HepG2 (cell line): Measurements from ENCODE around the gene RITA1. TPM values are rescaled to one million over a fixed set of nuclear protein-coding genes. Genes with fewer than 3 reads are reported as not detected.

Source experiments
- NR2F2 ChIP-seq: IDR thresholded peaks from 2 replicates; pipeline ENCODE4 v1.6.1; 2012; ENCODE audit warnings: low read depth, inconsistent platforms, borderline replicate concordance
- RXRA ChIP-seq: sonication (generic); formaldehyde crosslinking; IDR thresholded peaks from 2 replicates; pipeline ENCODE4 v1.5.1; 2020; ENCODE audit warnings: missing genetic modification reagents
- SP5 ChIP-seq: IDR thresholded peaks from 2 replicates; pipeline ENCODE4 v1.6.1; 2016; ENCODE audit warnings: low read depth, borderline replicate concordance
- SRSF9 ChIP-seq: fragments of 200-400 bp; formaldehyde crosslinking; IDR thresholded peaks from 2 replicates; pipeline ENCODE4 v1.6.1; 2018; ENCODE audit warnings: borderline replicate concordance, mild to moderate bottlenecking, low read depth, low read length; ENCODE audit not compliant: insufficient read depth, poor library complexity, severe bottlenecking
- ZFX ChIP-seq: sonication (generic); formaldehyde crosslinking; IDR thresholded peaks from 2 replicates; pipeline ENCODE4 v1.4.0; 2020; ENCODE audit warnings: mild to moderate bottlenecking, low read depth, missing genetic modification reagents, moderate library complexity
- ZMAT3 ChIP-seq: sonication (generic); formaldehyde crosslinking; conservative IDR thresholded peaks from 2 replicates; pipeline ENCODE4 v1.7.0; 2021; ENCODE audit warnings: missing genetic modification reagents
- ZNF274 ChIP-seq: sonication (generic); formaldehyde crosslinking; IDR thresholded peaks from 2 replicates; pipeline ENCODE4 v1.5.1; 2020; ENCODE audit warnings: mild to moderate bottlenecking, missing genetic modification reagents
- ZNF747 ChIP-seq: sonication (generic); formaldehyde crosslinking; IDR thresholded peaks from 2 replicates; pipeline ENCODE4 v1.8.1; 2023; ENCODE audit warnings: missing genetic modification reagents, mild to moderate bottlenecking, borderline replicate concordance
- ZSCAN31 ChIP-seq: sonication (generic); formaldehyde crosslinking; IDR thresholded peaks from 2 replicates; pipeline ENCODE4 v1.5.0; 2020; ENCODE audit warnings: low read depth, mild to moderate bottlenecking, missing genetic modification reagents
- polyA plus RNA-seq, 8 experiments: library from polyadenylated mRNA; depleted of rRNA in 3 of 8; stranded (reverse) in 7 of 8; unstranded in 1 of 8; fragments of >200 nt; fragmentation: Illumina TruSeq in 4 of 8; extraction: Trizol in 4 of 8; gene quantifications; 2 replicates each; pipeline versions ENCODE4 v1.2.1 to v1.2.3, GENCODE V29; 2011 to 2016; ENCODE audit warnings: low read depth in 4 of 8, missing spikeins in 1 of 8, mixed read lengths in 1 of 8; ENCODE audit not compliant: insufficient read depth in 1 of 8
- total RNA-seq, 5 experiments: library from RNA; depleted of rRNA; stranded (reverse); fragments of >200 nt; fragmentation: Illumina TruSeq; extraction: Trizol; gene quantifications; 2 replicates each; pipeline ENCODE4 v1.2.3, GENCODE V29; 2016; ENCODE audit warnings: low read depth in 1 of 5
- TF ChIP-seq, protein P1 (sequence below): sonication (generic); formaldehyde crosslinking; IDR thresholded peaks from 2 replicates; pipeline ENCODE4 v1.4.0; 2020; ENCODE audit warnings: missing genetic modification reagents
- TF ChIP-seq, protein P2 (sequence below): sonication (generic); IDR thresholded peaks from 2 replicates; pipeline ENCODE4 v1.6.1; 2016; ENCODE audit warnings: low read depth, borderline replicate concordance
- TF ChIP-seq, protein P3 (sequence below): sonication (generic); formaldehyde crosslinking; IDR thresholded peaks from 2 replicates; pipeline ENCODE4 v1.4.0; 2020; ENCODE audit warnings: missing genetic modification reagents
- TF ChIP-seq, protein P4 (sequence below): sonication (generic); formaldehyde crosslinking; IDR thresholded peaks from 2 replicates; pipeline ENCODE4 v1.4.0; 2020; ENCODE audit warnings: missing genetic modification reagents, borderline replicate concordance
- TF ChIP-seq, protein P5 (sequence below): sonication (generic); formaldehyde crosslinking; IDR thresholded peaks from 2 replicates; pipeline ENCODE4 v1.5.1; 2020; ENCODE audit warnings: missing genetic modification reagents, mild to moderate bottlenecking, borderline replicate concordance
- TF ChIP-seq, protein P6 (sequence below): sonication (generic); formaldehyde crosslinking; IDR thresholded peaks from 2 replicates; pipeline ENCODE4 v1.8.0; 2022; ENCODE audit warnings: missing genetic modification reagents, mild to moderate bottlenecking, borderline replicate concordance

The RITA1 gene
- total and polyA plus RNA-seq, 2 of the 13 experiments (the other 11 are each of a cell fraction or from before 2014, with no cell fraction given): 12.4 to 28.9 TPM

DNA sequence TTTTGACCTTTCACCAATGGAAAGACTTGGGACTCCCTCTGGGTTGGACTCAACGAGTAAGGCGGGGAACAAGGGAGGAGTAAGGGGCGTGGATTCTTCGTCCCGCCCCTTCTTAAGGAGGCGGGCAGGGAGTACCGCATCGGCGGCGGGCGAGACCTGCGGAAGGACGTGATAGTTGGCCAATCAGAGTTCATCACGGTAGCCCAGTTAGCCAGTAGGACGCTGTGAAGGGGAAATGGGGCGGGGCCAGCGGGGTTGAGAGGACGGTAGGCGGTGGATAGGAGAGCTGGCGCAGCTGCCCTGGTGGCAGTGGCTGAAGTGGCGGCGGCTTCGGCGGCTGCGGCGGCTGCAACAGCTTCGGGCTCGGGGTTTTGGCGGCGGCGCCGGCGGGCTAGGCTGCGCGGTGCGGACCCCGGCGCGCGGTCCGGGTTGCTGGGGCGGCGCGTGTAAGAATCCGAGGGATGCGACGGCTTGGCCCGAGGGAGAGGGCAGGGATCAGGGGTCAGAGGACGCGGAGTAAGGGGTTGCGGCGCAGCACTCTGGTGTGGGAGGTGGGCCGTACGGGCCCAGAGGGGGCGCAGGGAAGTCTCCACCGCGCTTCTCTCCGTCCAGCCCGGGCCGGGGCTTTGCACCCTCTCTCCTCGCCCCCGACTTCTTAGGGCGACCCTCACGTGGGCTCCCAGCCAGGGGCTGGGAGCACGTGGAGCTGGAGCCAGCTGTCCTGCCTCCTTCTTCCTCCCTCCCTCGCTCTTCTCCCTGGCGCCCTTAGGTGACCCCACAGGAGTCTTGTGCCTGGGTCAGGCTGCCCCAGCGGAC lies 35.9 kb downstream of the RITA1 start, which contains the start of gene TPCN1 (continued):
- TF ChIP-seq, protein P1, sequence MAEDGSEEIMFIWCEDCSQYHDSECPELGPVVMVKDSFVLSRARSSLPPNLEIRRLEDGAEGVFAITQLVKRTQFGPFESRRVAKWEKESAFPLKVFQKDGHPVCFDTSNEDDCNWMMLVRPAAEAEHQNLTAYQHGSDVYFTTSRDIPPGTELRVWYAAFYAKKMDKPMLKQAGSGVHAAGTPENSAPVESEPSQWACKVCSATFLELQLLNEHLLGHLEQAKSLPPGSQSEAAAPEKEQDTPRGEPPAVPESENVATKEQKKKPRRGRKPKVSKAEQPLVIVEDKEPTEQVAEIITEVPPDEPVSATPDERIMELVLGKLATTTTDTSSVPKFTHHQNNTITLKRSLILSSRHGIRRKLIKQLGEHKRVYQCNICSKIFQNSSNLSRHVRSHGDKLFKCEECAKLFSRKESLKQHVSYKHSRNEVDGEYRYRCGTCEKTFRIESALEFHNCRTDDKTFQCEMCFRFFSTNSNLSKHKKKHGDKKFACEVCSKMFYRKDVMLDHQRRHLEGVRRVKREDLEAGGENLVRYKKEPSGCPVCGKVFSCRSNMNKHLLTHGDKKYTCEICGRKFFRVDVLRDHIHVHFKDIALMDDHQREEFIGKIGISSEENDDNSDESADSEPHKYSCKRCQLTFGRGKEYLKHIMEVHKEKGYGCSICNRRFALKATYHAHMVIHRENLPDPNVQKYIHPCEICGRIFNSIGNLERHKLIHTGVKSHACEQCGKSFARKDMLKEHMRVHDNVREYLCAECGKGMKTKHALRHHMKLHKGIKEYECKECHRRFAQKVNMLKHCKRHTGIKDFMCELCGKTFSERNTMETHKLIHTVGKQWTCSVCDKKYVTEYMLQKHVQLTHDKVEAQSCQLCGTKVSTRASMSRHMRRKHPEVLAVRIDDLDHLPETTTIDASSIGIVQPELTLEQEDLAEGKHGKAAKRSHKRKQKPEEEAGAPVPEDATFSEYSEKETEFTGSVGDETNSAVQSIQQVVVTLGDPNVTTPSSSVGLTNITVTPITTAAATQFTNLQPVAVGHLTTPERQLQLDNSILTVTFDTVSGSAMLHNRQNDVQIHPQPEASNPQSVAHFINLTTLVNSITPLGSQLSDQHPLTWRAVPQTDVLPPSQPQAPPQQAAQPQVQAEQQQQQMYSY (CRISPR knock-in tag): peak; percentile 23; the same call in 1 of the 2 replicates
- TF ChIP-seq, protein P2, sequence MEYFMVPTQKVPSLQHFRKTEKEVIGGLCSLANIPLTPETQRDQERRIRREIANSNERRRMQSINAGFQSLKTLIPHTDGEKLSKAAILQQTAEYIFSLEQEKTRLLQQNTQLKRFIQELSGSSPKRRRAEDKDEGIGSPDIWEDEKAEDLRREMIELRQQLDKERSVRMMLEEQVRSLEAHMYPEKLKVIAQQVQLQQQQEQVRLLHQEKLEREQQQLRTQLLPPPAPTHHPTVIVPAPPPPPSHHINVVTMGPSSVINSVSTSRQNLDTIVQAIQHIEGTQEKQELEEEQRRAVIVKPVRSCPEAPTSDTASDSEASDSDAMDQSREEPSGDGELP: peak; percentile 54; the same call in 1 of the 2 replicates
- TF ChIP-seq, protein P3, sequence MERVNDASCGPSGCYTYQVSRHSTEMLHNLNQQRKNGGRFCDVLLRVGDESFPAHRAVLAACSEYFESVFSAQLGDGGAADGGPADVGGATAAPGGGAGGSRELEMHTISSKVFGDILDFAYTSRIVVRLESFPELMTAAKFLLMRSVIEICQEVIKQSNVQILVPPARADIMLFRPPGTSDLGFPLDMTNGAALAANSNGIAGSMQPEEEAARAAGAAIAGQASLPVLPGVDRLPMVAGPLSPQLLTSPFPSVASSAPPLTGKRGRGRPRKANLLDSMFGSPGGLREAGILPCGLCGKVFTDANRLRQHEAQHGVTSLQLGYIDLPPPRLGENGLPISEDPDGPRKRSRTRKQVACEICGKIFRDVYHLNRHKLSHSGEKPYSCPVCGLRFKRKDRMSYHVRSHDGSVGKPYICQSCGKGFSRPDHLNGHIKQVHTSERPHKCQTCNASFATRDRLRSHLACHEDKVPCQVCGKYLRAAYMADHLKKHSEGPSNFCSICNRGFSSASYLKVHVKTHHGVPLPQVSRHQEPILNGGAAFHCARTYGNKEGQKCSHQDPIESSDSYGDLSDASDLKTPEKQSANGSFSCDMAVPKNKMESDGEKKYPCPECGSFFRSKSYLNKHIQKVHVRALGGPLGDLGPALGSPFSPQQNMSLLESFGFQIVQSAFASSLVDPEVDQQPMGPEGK (CRISPR knock-in tag): 0 out of 2 replicates have a peak, but pooled peaks have one; percentile 32
- TF ChIP-seq, protein P4, sequence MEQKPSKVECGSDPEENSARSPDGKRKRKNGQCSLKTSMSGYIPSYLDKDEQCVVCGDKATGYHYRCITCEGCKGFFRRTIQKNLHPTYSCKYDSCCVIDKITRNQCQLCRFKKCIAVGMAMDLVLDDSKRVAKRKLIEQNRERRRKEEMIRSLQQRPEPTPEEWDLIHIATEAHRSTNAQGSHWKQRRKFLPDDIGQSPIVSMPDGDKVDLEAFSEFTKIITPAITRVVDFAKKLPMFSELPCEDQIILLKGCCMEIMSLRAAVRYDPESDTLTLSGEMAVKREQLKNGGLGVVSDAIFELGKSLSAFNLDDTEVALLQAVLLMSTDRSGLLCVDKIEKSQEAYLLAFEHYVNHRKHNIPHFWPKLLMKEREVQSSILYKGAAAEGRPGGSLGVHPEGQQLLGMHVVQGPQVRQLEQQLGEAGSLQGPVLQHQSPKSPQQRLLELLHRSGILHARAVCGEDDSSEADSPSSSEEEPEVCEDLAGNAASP (CRISPR knock-in tag): peak; percentile 89
- TF ChIP-seq ZMAT3 (CRISPR knock-in tag): no peak
- 0 out of 2 replicates have a peak, but pooled peaks have one; percentile 24 for TF ChIP-seq ZNF747 (CRISPR knock-in tag)
- peak; percentile 58; the same call in 1 of the 2 replicates for TF ChIP-seq NR2F2
- peak; percentile 86 for TF ChIP-seq RXRA (CRISPR knock-in tag)
- 0 out of 2 replicates have a peak, but pooled peaks have one; percentile 38 for TF ChIP-seq ZNF274 (CRISPR knock-in tag)
- TF ChIP-seq, protein P5, sequence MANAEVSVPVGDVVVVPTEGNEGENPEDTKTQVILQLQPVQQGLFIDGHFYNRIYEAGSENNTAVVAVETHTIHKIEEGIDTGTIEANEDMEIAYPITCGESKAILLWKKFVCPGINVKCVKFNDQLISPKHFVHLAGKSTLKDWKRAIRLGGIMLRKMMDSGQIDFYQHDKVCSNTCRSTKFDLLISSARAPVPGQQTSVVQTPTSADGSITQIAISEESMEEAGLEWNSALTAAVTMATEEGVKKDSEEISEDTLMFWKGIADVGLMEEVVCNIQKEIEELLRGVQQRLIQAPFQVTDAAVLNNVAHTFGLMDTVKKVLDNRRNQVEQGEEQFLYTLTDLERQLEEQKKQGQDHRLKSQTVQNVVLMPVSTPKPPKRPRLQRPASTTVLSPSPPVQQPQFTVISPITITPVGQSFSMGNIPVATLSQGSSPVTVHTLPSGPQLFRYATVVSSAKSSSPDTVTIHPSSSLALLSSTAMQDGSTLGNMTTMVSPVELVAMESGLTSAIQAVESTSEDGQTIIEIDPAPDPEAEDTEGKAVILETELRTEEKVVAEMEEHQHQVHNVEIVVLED (CRISPR knock-in tag): no peak
- no peak for TF ChIP-seq SRSF9
- TF ChIP-seq, protein P6, sequence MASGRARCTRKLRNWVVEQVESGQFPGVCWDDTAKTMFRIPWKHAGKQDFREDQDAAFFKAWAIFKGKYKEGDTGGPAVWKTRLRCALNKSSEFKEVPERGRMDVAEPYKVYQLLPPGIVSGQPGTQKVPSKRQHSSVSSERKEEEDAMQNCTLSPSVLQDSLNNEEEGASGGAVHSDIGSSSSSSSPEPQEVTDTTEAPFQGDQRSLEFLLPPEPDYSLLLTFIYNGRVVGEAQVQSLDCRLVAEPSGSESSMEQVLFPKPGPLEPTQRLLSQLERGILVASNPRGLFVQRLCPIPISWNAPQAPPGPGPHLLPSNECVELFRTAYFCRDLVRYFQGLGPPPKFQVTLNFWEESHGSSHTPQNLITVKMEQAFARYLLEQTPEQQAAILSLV (CRISPR knock-in tag): peak; percentile 87; the same call in 1 of the 2 replicates
- peak; percentile 31; the same call in 1 of the 2 replicates for TF ChIP-seq SP5 (CRISPR knock-in tag)
- TF ChIP-seq ZSCAN31 (CRISPR knock-in tag): peak; percentile 79; the same call in 1 of the 2 replicates
- peak; percentile 82 for TF ChIP-seq ZFX (CRISPR knock-in tag)
